GM13976 (cell line): ENCODE results near the gene PRR36.

Experiments used
- DNase-seq: peaks from one replicate; pipeline ENCODE4 v3.0.0; 2012; ENCODE audit warnings: low spot score
- CTCF ChIP-seq: IDR thresholded peaks from 2 replicates; pipeline ENCODE4 v1.5.1; 2012; ENCODE audit warnings: borderline replicate concordance, mild to moderate bottlenecking; ENCODE audit not compliant: insufficient read depth; ENCODE audit errors: extremely low read depth, missing control alignments, control extremely low read depth
- in situ Hi-C: fragments of 300-500 bp; cut with MboI; formaldehyde crosslinking; loops from one replicate; pipeline ENCODE4 v1.12.0; 2022; ENCODE audit warnings: low sequenced_read_pairs, mixed read lengths, inconsistent platforms; ENCODE audit not compliant: unreplicated experiment

PRR36 gene

GRCh38 chr19:7871437-7872305 lies 2.5 kb downstream of the PRR36 start:
- peak; percentile 86 for DNase-seq
- TF ChIP-seq CTCF, result no peak
- in situ Hi-C loops, result no loop called here

GRCh38 chr19:7870571-7871436 lies 3.4 kb downstream of the PRR36 start:
- TF ChIP-seq CTCF, result no peak
- peak; percentile 77 for DNase-seq
- in situ Hi-C loops, result no loop called here

GRCh38 chr19:7869910-7870511 lies 4.2 kb downstream of the PRR36 start:
- DNase-seq, result peak; percentile 61
- no peak for TF ChIP-seq CTCF
- in situ Hi-C loops, result no loop called here

- DNase-seq, result peak; percentile 87
- in situ Hi-C loops, result no loop called here
- TF ChIP-seq CTCF, result no peak
These were observed 4.7 kb downstream of the PRR36 start for GRCh38 chr19:7869453-7869909.

- DNase-seq, result peak; percentile 92
- in situ Hi-C loops, result no loop called here
- peak; percentile 97 for TF ChIP-seq CTCF
These were observed 5.3 kb downstream of the PRR36 start for GRCh38 chr19:7868671-7869452.
